Measurements from ENCODE around the gene PDCD10.

Gene PDCD10

DNA sequence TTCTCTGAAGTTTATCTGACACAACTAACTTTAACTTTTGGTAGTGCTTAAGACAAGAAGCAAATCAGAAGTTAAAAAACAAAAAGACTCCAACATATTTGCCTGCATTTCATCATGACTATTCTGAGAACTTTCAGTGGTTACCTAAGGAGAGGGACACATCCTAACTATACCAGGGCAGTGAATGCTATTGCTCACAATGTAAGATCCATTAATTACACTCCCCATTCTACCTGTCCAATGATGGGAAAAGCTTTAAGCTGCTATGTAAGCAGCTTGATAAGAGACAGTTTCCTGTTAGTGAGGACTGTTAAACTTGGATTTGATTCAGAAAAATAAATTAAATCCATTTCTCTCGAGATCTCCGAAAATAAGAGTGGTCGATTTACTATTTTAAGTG is 38.3 kb upstream of the PDCD10 start:
- in situ Hi-C loops (cut with MboI; ENCODE audit: low pct_unique_long_range_greater_than_20kb, low sequenced_read_pairs, unreplicated experiment), result no loop called here
- TF ChIP-seq, protein P1, sequence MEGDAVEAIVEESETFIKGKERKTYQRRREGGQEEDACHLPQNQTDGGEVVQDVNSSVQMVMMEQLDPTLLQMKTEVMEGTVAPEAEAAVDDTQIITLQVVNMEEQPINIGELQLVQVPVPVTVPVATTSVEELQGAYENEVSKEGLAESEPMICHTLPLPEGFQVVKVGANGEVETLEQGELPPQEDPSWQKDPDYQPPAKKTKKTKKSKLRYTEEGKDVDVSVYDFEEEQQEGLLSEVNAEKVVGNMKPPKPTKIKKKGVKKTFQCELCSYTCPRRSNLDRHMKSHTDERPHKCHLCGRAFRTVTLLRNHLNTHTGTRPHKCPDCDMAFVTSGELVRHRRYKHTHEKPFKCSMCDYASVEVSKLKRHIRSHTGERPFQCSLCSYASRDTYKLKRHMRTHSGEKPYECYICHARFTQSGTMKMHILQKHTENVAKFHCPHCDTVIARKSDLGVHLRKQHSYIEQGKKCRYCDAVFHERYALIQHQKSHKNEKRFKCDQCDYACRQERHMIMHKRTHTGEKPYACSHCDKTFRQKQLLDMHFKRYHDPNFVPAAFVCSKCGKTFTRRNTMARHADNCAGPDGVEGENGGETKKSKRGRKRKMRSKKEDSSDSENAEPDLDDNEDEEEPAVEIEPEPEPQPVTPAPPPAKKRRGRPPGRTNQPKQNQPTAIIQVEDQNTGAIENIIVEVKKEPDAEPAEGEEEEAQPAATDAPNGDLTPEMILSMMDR (IDR thresholded peaks at IDR 0.05; ENCODE audit: extremely low read depth, insufficient read depth, missing control alignments), result no peak
- no peak for DNase-seq (ENCODE audit: low spot score)

DNA sequence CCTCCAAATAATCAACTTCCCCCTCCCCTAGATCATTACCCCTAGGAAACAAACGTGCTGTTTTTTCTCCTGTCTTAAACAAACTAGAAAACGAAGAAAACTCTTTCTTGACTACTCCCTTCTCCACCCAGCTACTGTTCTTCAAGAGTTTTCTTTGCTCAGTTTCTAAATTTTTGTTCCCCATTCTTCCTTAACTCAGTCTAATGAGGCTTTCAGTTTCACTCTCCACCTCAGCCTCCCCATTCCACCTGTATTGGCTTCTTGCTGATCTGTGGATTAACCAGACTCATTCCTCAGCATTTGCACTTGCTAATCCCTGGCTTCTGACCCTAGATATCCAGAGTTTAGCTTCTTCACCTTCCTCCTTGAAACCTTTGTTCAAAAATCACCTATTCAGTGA is 27.6 kb upstream of the PDCD10 start:
- TF ChIP-seq, protein P1 (IDR thresholded peaks at IDR 0.05; ENCODE audit: extremely low read depth, insufficient read depth, missing control alignments), result no peak
- no peak for DNase-seq (ENCODE audit: low spot score)
- in situ Hi-C loops (cut with MboI; ENCODE audit: low pct_unique_long_range_greater_than_20kb, low sequenced_read_pairs, unreplicated experiment), result no loop called here

DNA sequence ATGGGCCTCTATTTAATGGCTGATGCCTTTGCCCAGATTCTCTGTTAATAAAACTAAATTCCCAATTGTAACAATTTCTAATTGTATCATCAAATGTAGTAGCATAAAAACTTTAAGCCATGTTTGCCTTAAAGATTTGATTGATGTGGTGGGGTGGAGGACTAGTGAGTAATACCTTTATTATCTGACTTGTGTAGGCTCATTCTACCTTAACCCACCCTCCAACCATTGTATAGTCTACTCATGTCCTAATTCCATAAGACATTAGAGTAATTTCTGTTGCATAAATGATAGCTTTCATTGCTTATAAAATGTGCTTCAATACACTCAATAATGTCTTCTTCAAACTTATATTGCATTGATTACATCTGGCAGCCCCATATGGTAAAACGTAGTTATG is 26.6 kb upstream of the PDCD10 start:
- in situ Hi-C loops (cut with MboI; ENCODE audit: low pct_unique_long_range_greater_than_20kb, low sequenced_read_pairs, unreplicated experiment), result no loop called here
- TF ChIP-seq, protein P1 (IDR thresholded peaks at IDR 0.05; ENCODE audit: extremely low read depth, insufficient read depth, missing control alignments), result no peak
- no peak for DNase-seq (ENCODE audit: low spot score)

DNA sequence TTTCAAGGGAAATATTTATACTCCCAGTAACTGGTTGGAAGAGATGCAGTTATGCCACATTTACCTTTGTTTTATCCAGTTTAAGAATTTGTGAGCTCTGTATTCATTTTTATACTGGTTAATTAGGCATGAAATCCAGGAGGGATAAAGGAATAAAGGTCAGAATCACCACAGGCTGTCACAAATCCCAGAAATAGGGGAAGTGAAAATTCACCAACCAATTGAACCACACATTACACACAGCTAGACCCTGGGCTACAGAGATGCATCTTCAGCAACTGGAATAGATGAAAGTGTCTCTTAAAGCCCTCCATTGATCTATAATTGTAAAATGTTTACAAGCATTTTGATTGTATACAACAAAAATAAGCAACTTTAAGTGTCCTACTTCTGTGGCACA is 19.4 kb upstream of the PDCD10 start:
- DNase-seq (ENCODE audit: low spot score), result no peak
- TF ChIP-seq, protein P1 (IDR thresholded peaks at IDR 0.05; ENCODE audit: extremely low read depth, insufficient read depth, missing control alignments), result no peak
- in situ Hi-C loops (cut with MboI; ENCODE audit: low pct_unique_long_range_greater_than_20kb, low sequenced_read_pairs, unreplicated experiment), result no loop called here

DNA sequence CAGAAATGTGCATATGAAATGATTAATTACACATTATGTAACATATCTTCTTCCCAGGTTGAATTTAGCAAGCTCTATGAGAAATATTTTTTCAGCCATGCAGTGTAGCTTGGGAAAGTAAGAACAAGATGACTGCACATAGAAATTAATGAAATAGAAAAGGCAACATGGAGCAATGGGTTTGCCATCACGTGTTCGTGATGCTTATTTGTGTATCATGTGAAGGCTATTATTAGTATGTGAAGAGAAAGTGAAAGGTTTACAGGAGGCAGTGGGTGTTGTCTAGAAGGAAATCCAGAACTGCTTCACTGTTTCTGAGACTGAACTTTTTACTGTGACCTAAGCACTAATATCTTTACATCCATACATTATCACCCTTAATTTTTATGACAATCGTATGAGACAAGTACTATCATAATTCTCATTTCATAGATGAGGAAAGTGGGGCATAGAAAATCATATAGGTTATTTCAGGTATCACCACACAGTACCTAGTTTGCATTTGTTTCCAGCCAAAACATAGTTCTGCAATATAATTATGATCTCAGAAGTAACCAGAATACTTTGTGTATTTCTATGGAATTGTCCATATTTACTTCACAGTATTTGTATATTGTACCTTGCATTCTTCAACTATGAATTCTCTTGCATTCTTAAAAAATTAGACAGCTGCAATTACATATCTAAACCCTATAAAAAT is 15.7 kb upstream of the PDCD10 start:
- TF ChIP-seq, protein P1 (IDR thresholded peaks at IDR 0.05; ENCODE audit: extremely low read depth, insufficient read depth, missing control alignments), result no peak
- peak; percentile 37 for DNase-seq (ENCODE audit: low spot score)
- in situ Hi-C loops (cut with MboI; ENCODE audit: low pct_unique_long_range_greater_than_20kb, low sequenced_read_pairs, unreplicated experiment), result no loop called here

DNA sequence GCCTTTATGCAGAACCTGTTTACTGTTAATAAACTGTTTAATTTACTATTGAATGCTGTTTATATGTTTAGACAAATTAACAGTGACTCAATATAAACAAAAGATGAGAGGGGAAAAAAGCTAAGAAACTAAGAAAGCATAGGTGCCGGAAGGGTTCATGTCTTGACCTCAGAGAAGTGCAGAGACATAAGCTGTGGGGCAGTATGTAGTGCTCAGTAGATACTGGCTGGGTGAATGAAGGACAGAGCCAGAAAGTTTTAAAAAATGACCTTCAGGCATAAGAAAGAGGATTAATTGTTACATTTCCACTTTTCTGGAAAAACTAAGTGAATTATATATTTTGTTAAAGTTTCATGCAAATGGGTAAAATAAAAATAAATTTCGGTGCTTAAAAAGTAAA is 15.0 kb upstream of the PDCD10 start:
- DNase-seq (ENCODE audit: low spot score), result no peak
- TF ChIP-seq, protein P1 (IDR thresholded peaks at IDR 0.05; ENCODE audit: extremely low read depth, insufficient read depth, missing control alignments), result no peak
- in situ Hi-C loops (cut with MboI; ENCODE audit: low pct_unique_long_range_greater_than_20kb, low sequenced_read_pairs, unreplicated experiment), result no loop called here
